ENCODE measurements around the gene RNASEH1.

RNASEH1 gene

GRCh38 chr2:3594493-3595281 lies 36.6 kb upstream of the RNASEH1 start, which contains the start of gene COLEC11:
TSS of gene COLEC11 (plus strand) at chr2:3595112. CDS start at chr2:3604341, 9,229 bp downstream.
- H3K79me2 ChIP-seq (ENCODE audit: insufficient read depth, low read length) = no peaks in the 10 kb centered on the region
- no peak for TF ChIP-seq EZH2phosphoT487 (IDR thresholded peaks at IDR 0.05; ENCODE audit: borderline replicate concordance)
- no peak for TF ChIP-seq CTCF (conservative IDR thresholded peaks at IDR 0.05; ENCODE audit: low read length)
- H3K4me2 ChIP-seq (ENCODE audit: low read depth, low read length, poor library complexity, severe bottlenecking) = no peak within 1 kb of the TSS
- H3F3A ChIP-seq (ENCODE audit: low read depth) = no peaks in the 10 kb centered on the region
- no peak within 1 kb of the TSS for H2AFZ ChIP-seq (ENCODE audit: low read length)
- H3K36me3 ChIP-seq (ENCODE audit: insufficient read depth, low read length) = peaks cover 7% of the 10 kb centered on the region; the same call in 1 of the 2 replicates
- no peaks in the 10 kb centered on the region for H3K9me2 ChIP-seq (replicated peaks; ENCODE audit: low read depth, low read length)
- no peaks in the 10 kb centered on the region for H3K9me3 ChIP-seq (ENCODE audit: insufficient read depth, low read depth, low read length)
- H4K20me1 ChIP-seq (ENCODE audit: insufficient read depth, low read length, poor library complexity, severe bottlenecking) = no peaks in the 10 kb centered on the region
- H3K27me3 ChIP-seq (ENCODE audit: insufficient read depth, low read length, poor library complexity, severe bottlenecking) = no peaks in the 10 kb centered on the region
- H3K4me1 ChIP-seq (ENCODE audit: insufficient read depth, low read length, poor library complexity, severe bottlenecking) = no peaks in the 10 kb centered on the region
- no peak within 1 kb of the TSS for H3K4me3 ChIP-seq (ENCODE audit: low read length, poor library complexity, severe bottlenecking)
- H3K9ac ChIP-seq (ENCODE audit: low read depth, low read length, poor library complexity, severe bottlenecking) = no peak within 1 kb of the TSS

GRCh38 chr2:3589086-3589485 lies 31.0 kb upstream of the RNASEH1 start:
- H3F3A ChIP-seq (ENCODE audit: low read depth) = no peaks in the 10 kb centered on the region
- H4K20me1 ChIP-seq (ENCODE audit: insufficient read depth, low read length, poor library complexity, severe bottlenecking) = peaks cover 6% of the 10 kb centered on the region
- H3K4me3 ChIP-seq (ENCODE audit: low read length, poor library complexity, severe bottlenecking) = no peak overlapping the region
- no peaks in the 10 kb centered on the region for H3K4me1 ChIP-seq (ENCODE audit: insufficient read depth, low read length, poor library complexity, severe bottlenecking)
- H3K9me2 ChIP-seq (replicated peaks; ENCODE audit: low read depth, low read length) = no peaks in the 10 kb centered on the region
- no peaks in the 10 kb centered on the region for H3K9me3 ChIP-seq (ENCODE audit: insufficient read depth, low read depth, low read length)
- H3K27me3 ChIP-seq (ENCODE audit: insufficient read depth, low read length, poor library complexity, severe bottlenecking) = no peaks in the 10 kb centered on the region
- H3K9ac ChIP-seq (ENCODE audit: low read depth, low read length, poor library complexity, severe bottlenecking) = no peak overlapping the region
- H2AFZ ChIP-seq (ENCODE audit: low read length) = no peak overlapping the region
- TF ChIP-seq EZH2phosphoT487 (IDR thresholded peaks at IDR 0.05; ENCODE audit: borderline replicate concordance) = no peak
- no peak for TF ChIP-seq CTCF (conservative IDR thresholded peaks at IDR 0.05; ENCODE audit: low read length)
- no peak overlapping the region for H3K4me2 ChIP-seq (ENCODE audit: low read depth, low read length, poor library complexity, severe bottlenecking)
- no peaks in the 10 kb centered on the region; the same call in 1 of the 2 replicates for H3K79me2 ChIP-seq (ENCODE audit: insufficient read depth, low read length)
- H3K36me3 ChIP-seq (ENCODE audit: insufficient read depth, low read length) = peaks cover 21% of the 10 kb centered on the region; the same call in 1 of the 2 replicates

- Histone ChIP-seq H3K79me2 (ENCODE audit: insufficient read depth, low read length) (peaks cover 5% of the 10 kb centered on the region; the same call in 1 of the 2 replicates), H3K4me3 (ENCODE audit: low read length, poor library complexity, severe bottlenecking) (no peak overlapping the region), H3K9me2 (replicated peaks; ENCODE audit: low read depth, low read length) (no peaks in the 10 kb centered on the region), H3K4me2 (ENCODE audit: low read depth, low read length, poor library complexity, severe bottlenecking) (no peak overlapping the region), H3K27me3 (ENCODE audit: insufficient read depth, low read length, poor library complexity, severe bottlenecking) (no peaks in the 10 kb centered on the region), H3K4me1 (ENCODE audit: insufficient read depth, low read length, poor library complexity, severe bottlenecking) (no peaks in the 10 kb centered on the region), H4K20me1 (ENCODE audit: insufficient read depth, low read length, poor library complexity, severe bottlenecking) (peaks cover 13% of the 10 kb centered on the region), H2AFZ (ENCODE audit: low read length) (no peak overlapping the region), H3K9me3 (ENCODE audit: insufficient read depth, low read depth, low read length) (no peaks in the 10 kb centered on the region), H3K9ac (ENCODE audit: low read depth, low read length, poor library complexity, severe bottlenecking) (no peak overlapping the region), H3K36me3 (ENCODE audit: insufficient read depth, low read length) (peaks cover 24% of the 10 kb centered on the region; the same call in 1 of the 2 replicates), H3F3A (ENCODE audit: low read depth) (no peaks in the 10 kb centered on the region)
- no peak for TF ChIP-seq CTCF (conservative IDR thresholded peaks at IDR 0.05; ENCODE audit: low read length)
- no peak for TF ChIP-seq EZH2phosphoT487 (IDR thresholded peaks at IDR 0.05; ENCODE audit: borderline replicate concordance)
Observed at GRCh38 chr2:3588084-3588483, 30.0 kb upstream of the RNASEH1 start.

Measured in Loucy (cell line).